ENCODE results near the gene RNU6-9. TPM values are rescaled to one million over a fixed set of nuclear protein-coding genes. Genes with fewer than 3 reads are reported as not detected.

RNU6-9 gene
- total and polyA plus RNA-seq, 2 of the 13 experiments (the other 11 are each of a cell fraction or from before 2014, with no cell fraction given) = under 0.01 TPM; not detected in 1

- peaks cover 21% of the 10 kb centered on the region for H3K4me1 ChIP-seq (ENCODE audit: insufficient read depth, low read length)
- peak overlapping the region; percentile 92 for H3K4me2 ChIP-seq (ENCODE audit: low read depth, low read length)
- no peak for FAIRE-seq
- no TSS peak for BruUV-seq (replicated peaks)
- no peaks in the 10 kb centered on the region; a peak in 1 of 5 replicates for H3K27me3 ChIP-seq (ENCODE audit: control insufficient read depth in 1 of 2, insufficient read depth in 2 of 2, low read length in 2 of 2)
- ChIA-PET POLR2A (interaction anchor here (1.2 kb wide), 1 partner anchor 24 kb away, joined by 4 read pairs; the partner anchor contains the start of genes MED16 and RNU6-9), CTCF (ENCODE audit: low intra/inter-chr PET ratio, low total read pairs) (interaction anchor here (1.1 to 2.4 kb wide), 3 partner anchors 53 to 146 kb away, joined by 3 to 14 read pairs (median 11); no protein-coding TSS in a partner anchor)
- H4K20me1 ChIP-seq (ENCODE audit: insufficient read depth, low read length) = no peaks in the 10 kb centered on the region
- in situ Hi-C loops (cut with HindIII; ENCODE audit: extremely low pct_ligation_motif_present, low pct_unique_long_range_greater_than_20kb) = loop anchor here (5.0 kb wide), 1 partner anchor 54 kb away; no protein-coding TSS in a partner anchor
- intact Hi-C loops (cut with micrococcal nuclease; ENCODE audit: unreplicated experiment) = loop anchor here (2.0 to 5.0 kb wide), 2 partner anchors 54 to 149 kb away; no protein-coding TSS in a partner anchor
- H3K36me3 ChIP-seq (replicated peaks in 1 of 2; ENCODE audit: control insufficient read depth in 1 of 2, insufficient read depth in 2 of 2, low read length in 2 of 2) = no peaks in the 10 kb centered on the region
- H3K27ac ChIP-seq (ENCODE audit: extremely low read length, insufficient read depth, low read length) = peak overlapping the region; percentile 71
- peak overlapping the region; percentile 73 for H3K9ac ChIP-seq (ENCODE audit: insufficient read depth, low read depth, low read length)
- WGBS (ENCODE audit: low lambda C conversion rate) = 8% methylated on average over 18 of the region's 35 CpGs
- peak; percentile 56 for DNase-seq (ENCODE audit: low spot score)
- peak; percentile 66 for ATAC-seq
- peaks cover 6% of the 10 kb centered on the region for H3K79me2 ChIP-seq (ENCODE audit: insufficient read depth, low read length)
- no peak overlapping the region for H2AFZ ChIP-seq (ENCODE audit: low read length)
- peak overlapping the region; percentile 52 to 96 (median 57) for H3K4me3 ChIP-seq (replicated peaks in 1 of 3; ENCODE audit: insufficient read depth in 1 of 3, low read depth in 2 of 3, low read length in 3 of 3)
- H3K9me3 ChIP-seq (ENCODE audit: low read length) = no peaks in the 10 kb centered on the region
- TF ChIP-seq TFDP2 (CRISPR knock-in tag; IDR thresholded peaks at IDR 0.05) (peak; percentile 61), TCF12 (IDR thresholded peaks at IDR 0.05) (no peak), TCF12 (CRISPR knock-in tag; IDR thresholded peaks at IDR 0.05) (0 out of 2 replicates have a peak, but pooled peaks have one; percentile 18), YY1 (IDR thresholded peaks at IDR 0.05; ENCODE audit: insufficient read depth, insufficient replicate concordance, low read depth, low read length) (peak; percentile 12), ADNP (CRISPR knock-in tag; IDR thresholded peaks at IDR 0.05) (no peak), ZBTB20 (CRISPR knock-in tag; IDR thresholded peaks at IDR 0.05; ENCODE audit: borderline replicate concordance, low read depth) (peak; percentile 38; the same call in 1 of the 2 replicates), POLR2AphosphoS5 (IDR thresholded peaks at IDR 0.05; ENCODE audit: low read depth, low read length) (0 out of 2 replicates have a peak, but pooled peaks have one; percentile 16), ZNF317 (CRISPR knock-in tag; IDR thresholded peaks at IDR 0.05) (no peak), ZBTB8A (CRISPR knock-in tag; IDR thresholded peaks at IDR 0.05; ENCODE audit: borderline replicate concordance, low read depth) (no peak), RFX3 (CRISPR knock-in tag; IDR thresholded peaks at IDR 0.05) (no peak), PAXIP1 (CRISPR knock-in tag; conservative IDR thresholded peaks at IDR 0.05) (no peak; the same call in 1 of the 2 replicates), EZH2 (conservative IDR thresholded peaks at IDR 0.05; ENCODE audit: low read depth, low read length) (no peak), PAX8 (CRISPR knock-in tag; IDR thresholded peaks at IDR 0.05; ENCODE audit: borderline replicate concordance) (peak; percentile 7; the same call in 1 of the 2 replicates), GATA4 (IDR thresholded peaks at IDR 0.05; ENCODE audit: borderline replicate concordance, low read depth) (0 out of 2 replicates have a peak, but pooled peaks have one; percentile 17), HDAC6 (IDR thresholded peaks at IDR 0.05; ENCODE audit: low read depth, low read length) (no peak), FOXO1 (CRISPR knock-in tag; IDR thresholded peaks at IDR 0.05) (0 out of 2 replicates have a peak, but pooled peaks have one; percentile 4), MZF1 (CRISPR knock-in tag; IDR thresholded peaks at IDR 0.05; ENCODE audit: borderline replicate concordance) (no peak)
Observed at GRCh38 chr19:916645-917322, 23.5 kb downstream of the RNU6-9 start.

Data from HepG2 (cell line).